ENCODE measurements around the gene ALX4.

DNA sequence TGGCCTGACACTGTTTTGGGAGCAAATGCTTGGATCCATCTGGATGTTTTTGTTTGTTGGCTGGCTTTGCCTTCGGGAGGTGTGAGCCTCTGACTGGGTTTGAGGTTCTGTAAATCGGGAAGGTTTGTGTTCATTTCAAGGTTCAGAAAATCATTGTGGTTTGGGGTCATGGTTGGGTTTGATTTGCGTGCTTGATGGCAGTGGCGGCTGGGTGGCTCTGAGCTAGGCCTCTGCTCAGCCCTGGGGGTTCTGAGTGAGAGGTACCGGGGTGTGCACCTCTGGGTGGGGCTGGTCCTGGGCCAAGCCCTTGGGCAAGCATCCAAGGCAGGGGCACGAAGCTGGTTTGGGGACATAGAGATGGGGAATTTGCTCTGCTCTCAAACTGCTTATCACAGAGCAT lies 37.0 kb upstream of the ALX4 start:
- TF ChIP-seq, protein P1, sequence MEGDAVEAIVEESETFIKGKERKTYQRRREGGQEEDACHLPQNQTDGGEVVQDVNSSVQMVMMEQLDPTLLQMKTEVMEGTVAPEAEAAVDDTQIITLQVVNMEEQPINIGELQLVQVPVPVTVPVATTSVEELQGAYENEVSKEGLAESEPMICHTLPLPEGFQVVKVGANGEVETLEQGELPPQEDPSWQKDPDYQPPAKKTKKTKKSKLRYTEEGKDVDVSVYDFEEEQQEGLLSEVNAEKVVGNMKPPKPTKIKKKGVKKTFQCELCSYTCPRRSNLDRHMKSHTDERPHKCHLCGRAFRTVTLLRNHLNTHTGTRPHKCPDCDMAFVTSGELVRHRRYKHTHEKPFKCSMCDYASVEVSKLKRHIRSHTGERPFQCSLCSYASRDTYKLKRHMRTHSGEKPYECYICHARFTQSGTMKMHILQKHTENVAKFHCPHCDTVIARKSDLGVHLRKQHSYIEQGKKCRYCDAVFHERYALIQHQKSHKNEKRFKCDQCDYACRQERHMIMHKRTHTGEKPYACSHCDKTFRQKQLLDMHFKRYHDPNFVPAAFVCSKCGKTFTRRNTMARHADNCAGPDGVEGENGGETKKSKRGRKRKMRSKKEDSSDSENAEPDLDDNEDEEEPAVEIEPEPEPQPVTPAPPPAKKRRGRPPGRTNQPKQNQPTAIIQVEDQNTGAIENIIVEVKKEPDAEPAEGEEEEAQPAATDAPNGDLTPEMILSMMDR (IDR thresholded peaks at IDR 0.05): no peak
- no peak for TF ChIP-seq POLR2A (IDR thresholded peaks at IDR 0.05)

Measured in uterus (tissue), 2 donors.